ENCODE results near the gene RNF43. TPM values are rescaled to one million over a fixed set of nuclear protein-coding genes. Genes with fewer than 3 reads are reported as not detected.

RNF43 gene
- total and polyA plus RNA-seq, 3 donors from 2014 or later, result 9.7 to 22.7 (median 15.6) TPM

- no peaks in the 10 kb centered on the region for H3K9me3 ChIP-seq
- no peak for DNase-seq
- H3K36me3 ChIP-seq (ENCODE audit: low read depth, missing control alignments), result no peaks in the 10 kb centered on the region
- intact Hi-C loops (cut with DNase I; ENCODE audit: low total_unique reads), result no loop called here
- no peaks in the 10 kb centered on the region for H3K4me1 ChIP-seq
- 94 to 100% methylated on average over 1 of the region's 1 CpG for WGBS, 2 donors
- H3K4me3 ChIP-seq, result no peak overlapping the region
- no peak overlapping the region for H3K27ac ChIP-seq
- H3K27me3 ChIP-seq, result no peaks in the 10 kb centered on the region
- no peak for TF ChIP-seq CTCF (IDR thresholded peaks at IDR 0.05)
Observed at GRCh38 chr17:58412064-58412703, 5.2 kb downstream of the RNF43 start.

- Histone ChIP-seq H3K4me1 (no peaks in the 10 kb centered on the region), H3K9me3 (no peaks in the 10 kb centered on the region), H3K27me3 (no peaks in the 10 kb centered on the region), H3K27ac (no peak overlapping the region), H3K4me3 (no peak overlapping the region), H3K36me3 (ENCODE audit: low read depth, missing control alignments) (no peaks in the 10 kb centered on the region)
- 63 to 71% methylated on average over 1 of the region's 1 CpG for WGBS, 2 donors
- intact Hi-C loops (cut with DNase I; ENCODE audit: low total_unique reads), result no loop called here
- DNase-seq, result no peak
- TF ChIP-seq POLR2A (IDR thresholded peaks at IDR 0.05) (no peak), CTCF (IDR thresholded peaks at IDR 0.05) (no peak)
Observed at GRCh38 chr17:58411408-58411894, 5.9 kb downstream of the RNF43 start.

- DNase-seq, result no peak
- H3K4me3 ChIP-seq, result no peak overlapping the region
- intact Hi-C loops (cut with DNase I; ENCODE audit: low total_unique reads), result no loop called here
Observed at GRCh38 chr17:58410714-58411407, 6.5 kb downstream of the RNF43 start.

GRCh38 chr17:58409432-58409831 lies 7.9 kb downstream of the RNF43 start:
- Histone ChIP-seq H3K9me3 (no peaks in the 10 kb centered on the region), H3K27me3 (no peaks in the 10 kb centered on the region), H3K4me3 (no peak overlapping the region), H3K27ac (no peak overlapping the region), H3K4me1 (no peaks in the 10 kb centered on the region), H3K36me3 (ENCODE audit: low read depth, missing control alignments) (no peaks in the 10 kb centered on the region)
- TF ChIP-seq POLR2A (IDR thresholded peaks at IDR 0.05) (no peak), CTCF (IDR thresholded peaks at IDR 0.05) (no peak)
- 86 to 92% methylated on average over 5 of the region's 5 CpGs for WGBS, 2 donors
- intact Hi-C loops (cut with DNase I; ENCODE audit: low total_unique reads), result no loop called here
- no peak for DNase-seq

More at GRCh38 chr17:58410714-58411407, 6.5 kb downstream of the RNF43 start:
- H3K4me1 ChIP-seq, result no peaks in the 10 kb centered on the region
- H3K9me3 ChIP-seq, result no peaks in the 10 kb centered on the region
- no peaks in the 10 kb centered on the region for H3K36me3 ChIP-seq (ENCODE audit: low read depth, missing control alignments)
- TF ChIP-seq POLR2A (IDR thresholded peaks at IDR 0.05), result no peak
- no peak for TF ChIP-seq CTCF (IDR thresholded peaks at IDR 0.05)
- H3K27me3 ChIP-seq, result no peaks in the 10 kb centered on the region
- H3K27ac ChIP-seq, result no peak overlapping the region
